Ammon's horn (tissue), 1 donor: ENCODE data around the gene TSHZ3.

Source experiments
- DNase-seq: peaks from one replicate; pipeline ENCODE4 v3.0.0-alpha.2; 2016; ENCODE audit warnings: low spot score

The TSHZ3 gene

GRCh38 chr19:31231237-31231636 lies 118.0 kb downstream of the TSHZ3 start:
- no peak for DNase-seq

GRCh38 chr19:31226151-31226935 lies 122.9 kb downstream of the TSHZ3 start:
- no peak for DNase-seq
